CD4-positive, alpha-beta T cell treated with Interleukin-17A for 4 hours (primary cell): ENCODE data around the gene CPVL.

Source experiments
- DNase-seq: peaks from one replicate; pipeline ENCODE4 v3.0.0-alpha.2; 2020; ENCODE audit warnings: mixed read lengths

CPVL gene

DNA sequence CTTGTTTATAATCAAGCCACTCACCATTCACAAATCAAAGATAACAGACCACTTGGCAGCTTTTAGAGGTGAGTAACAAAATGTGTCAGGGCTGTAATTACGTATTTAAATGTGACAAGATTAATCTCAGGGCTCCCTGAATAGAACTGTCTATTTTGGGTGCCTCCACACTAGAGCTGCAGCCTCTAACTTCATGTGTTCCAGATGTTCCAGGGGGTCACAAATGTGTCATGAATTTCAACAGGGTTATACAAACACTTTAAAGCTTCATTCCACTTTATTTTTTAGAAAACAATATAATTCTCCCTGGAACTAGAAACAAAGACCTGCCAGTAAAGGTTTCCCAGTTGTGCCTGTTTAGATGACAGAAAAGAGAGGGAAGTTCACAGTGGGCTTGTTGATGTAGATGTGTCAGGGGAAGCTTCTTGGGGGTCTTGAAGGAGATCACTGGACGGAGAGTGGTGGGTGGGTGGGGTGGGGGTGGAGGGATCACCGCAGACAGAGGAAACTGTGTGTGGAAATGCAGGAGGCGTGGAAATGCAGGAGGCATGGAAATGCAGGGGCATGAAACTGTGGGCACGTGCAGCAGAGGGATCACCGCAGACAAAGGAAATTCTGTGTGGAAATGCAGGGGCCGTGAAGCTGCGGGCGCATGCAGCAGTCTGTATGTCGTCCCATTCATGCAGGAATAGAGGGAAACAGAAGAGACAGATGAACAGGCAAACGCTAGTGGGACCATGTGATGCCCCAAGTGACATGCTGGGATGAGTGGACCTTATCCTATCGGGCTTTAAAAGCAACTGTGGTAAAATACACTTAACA lies 146.2 kb downstream of the CPVL start:
- DNase-seq: no peak

DNA sequence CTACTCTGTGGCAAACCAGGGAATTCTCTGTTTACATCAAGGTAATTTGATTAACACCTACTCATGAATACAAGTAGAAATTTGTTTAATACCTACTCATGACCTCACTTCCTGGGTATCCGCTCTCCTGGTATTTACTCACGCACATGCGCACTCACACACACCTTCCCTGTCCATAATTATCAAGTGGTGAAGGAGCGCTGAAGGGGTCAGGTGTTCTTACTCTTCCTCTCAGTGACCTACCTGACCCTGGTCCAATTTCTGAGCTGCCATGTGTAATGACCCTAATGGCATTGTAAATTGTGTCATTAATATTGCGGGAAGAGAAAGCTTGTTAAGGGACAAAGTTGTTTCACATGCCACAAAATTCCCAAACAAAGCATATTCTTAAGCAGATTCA lies 146.9 kb downstream of the CPVL start:
- DNase-seq: no peak

DNA sequence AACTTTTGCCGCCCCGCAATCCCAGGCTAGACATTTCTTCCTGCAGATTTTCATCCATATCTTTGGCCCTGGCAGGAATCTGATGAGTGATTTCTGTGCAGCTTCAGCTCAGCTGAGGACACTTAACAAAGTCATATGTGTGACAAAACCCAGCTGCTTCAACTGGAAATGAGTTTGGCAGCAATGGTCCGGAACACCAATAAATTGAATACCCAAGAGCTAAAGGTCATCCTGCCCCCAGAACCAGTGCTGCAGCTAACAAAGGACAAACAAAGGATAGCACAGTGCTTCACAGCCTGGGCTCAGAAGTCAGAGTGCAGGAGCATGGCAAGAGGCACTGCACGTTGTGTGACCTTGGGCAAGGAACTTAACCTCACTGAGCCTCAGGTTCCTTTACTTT lies 148.2 kb downstream of the CPVL start:
- DNase-seq: no peak

DNA sequence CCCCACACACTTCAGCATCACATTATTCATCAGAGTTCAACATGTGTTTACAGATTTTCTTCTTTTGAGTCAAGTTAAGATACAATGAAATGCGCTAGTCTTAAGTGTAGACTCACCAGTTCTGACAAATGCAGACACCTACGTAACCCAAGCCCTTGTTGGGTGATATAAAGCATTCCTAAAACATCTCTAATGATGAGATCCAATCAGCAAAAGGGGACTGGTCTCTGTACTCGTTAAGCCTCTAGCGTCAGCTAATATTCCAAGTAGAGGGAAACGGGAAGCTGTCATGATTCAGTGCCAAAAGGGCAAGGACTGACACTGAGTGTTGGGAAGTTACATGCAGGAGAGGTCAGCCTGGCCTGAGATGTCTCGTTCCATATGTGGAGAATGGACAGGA lies 149.5 kb downstream of the CPVL start:
- no peak for DNase-seq

DNA sequence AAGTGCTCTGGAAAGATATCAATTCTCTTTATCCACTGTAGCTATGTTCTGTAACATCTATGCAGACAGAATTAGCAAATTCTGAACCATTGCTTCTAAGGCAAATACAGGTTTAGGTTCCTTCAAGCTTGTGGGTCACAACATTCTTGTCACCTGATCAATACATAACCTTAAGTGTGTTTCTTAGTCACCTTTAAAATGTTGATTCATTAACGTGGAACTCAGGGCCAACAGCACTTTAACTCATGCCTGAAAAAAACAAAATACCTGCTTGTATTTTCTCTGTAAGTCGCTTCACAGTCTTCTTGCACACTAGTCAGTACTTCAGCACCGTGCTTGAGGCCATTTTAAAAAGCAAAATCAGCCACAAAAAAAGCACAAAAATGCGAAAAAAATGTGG lies 153.0 kb downstream of the CPVL start:
- no peak for DNase-seq

DNA sequence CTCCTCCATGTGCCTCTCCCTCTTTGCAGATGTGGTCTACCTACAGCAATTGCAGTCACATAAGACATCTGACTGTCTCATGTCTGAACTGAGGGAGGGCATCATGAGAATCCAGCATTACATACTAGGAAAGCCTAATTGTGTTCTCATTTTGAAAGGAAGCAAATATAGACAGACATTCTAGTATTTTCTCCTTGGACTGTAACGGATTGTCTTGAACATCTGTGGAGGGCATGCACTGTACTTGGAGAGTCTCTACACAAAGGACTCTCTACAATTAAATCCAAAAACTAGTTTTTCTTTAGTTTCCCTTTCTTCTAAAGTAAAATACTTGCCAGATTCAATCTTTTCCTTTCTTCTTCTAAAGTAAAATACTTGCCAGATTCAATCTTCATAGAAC lies 153.5 kb downstream of the CPVL start:
- DNase-seq: no peak

DNA sequence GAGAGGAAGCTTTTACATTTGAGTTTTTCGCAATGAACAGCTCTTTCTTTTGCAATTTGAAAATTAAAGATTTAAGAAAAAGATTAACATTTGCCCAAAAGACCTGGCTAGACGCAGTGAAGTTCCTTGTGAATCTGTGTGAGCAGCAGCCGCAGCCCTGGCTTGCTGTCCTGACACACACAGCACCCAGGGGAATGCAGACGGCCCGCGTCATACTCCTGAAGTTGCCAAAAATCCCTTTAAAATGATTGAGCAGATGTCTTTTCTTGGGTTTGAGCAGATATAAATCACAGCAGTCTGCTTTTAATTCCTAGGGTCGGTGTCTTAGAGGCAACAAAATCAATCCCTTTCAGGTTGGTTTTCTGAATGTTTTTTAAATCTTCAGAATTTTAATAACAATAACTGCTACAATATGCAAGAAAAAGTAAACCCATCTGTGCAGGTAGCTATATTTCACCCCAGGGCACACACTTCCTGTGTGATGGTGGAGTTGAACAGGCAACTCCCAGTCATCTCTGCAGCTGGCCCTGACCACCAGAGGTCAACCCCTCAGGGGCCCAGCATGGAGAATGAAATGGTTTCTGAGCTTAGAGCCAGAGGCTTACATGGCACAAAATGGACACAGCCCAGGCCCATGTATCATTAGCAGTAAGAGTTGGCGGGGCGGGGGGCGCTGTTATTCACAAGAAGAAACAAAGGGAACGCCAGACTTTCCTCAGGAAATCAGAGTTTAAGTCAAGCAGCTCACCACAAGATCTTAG lies 156.0 kb downstream of the CPVL start:
- no peak for DNase-seq

DNA sequence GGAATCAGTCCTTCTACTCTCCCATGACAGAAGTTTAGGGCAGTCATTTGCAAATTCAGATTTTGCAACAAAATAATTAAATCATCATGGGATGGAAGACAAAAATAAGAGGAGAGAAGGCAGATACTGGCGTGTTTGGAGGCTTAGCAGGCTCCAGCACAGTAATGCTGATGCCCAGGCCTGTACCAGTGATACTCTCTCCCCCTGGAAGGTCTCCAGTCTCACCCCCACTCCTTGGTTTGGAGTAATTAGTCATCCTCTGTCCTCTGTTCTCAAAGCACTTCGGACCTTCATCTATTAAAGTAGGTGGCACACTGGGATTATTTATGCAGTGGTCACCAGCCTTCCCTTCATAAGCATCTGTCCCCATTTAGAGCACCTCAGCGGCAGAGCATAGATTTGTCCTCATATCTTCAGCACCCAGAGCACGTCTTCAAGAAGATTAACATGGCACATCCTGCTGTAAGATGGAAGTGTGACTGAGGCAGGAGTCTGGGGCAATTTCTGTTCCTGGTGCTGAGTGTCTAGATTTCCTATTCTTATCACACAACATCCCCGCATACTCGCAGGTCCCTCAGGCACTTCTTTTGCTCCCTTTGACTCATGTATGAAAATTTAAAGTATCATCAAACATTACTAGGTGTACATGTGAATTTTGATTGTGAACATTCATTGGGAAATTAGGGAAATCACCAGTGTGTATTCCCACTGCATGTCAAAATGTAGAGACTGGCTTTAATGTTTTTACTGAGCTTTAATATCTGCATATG lies 156.9 kb downstream of the CPVL start:
- DNase-seq: no peak

DNA sequence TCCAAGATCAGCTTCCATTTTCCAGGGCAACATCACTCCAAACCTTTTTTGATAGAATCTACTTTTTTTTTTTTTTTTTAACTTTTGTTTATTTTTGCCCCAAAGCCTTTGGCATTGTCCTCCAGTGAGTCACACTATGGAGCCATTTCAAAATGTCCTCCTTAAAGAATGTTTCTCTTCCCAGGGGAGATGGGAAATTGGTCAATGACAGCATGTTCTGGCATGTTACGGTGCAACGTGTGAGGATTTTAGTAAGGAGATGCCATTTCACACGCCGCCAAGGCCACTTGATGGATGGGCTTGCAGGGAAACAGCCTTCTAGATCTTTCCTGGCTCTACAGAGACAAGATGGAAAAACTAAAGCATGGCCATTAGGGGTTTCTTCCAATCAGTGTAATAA lies 157.5 kb downstream of the CPVL start:
- no peak for DNase-seq

DNA sequence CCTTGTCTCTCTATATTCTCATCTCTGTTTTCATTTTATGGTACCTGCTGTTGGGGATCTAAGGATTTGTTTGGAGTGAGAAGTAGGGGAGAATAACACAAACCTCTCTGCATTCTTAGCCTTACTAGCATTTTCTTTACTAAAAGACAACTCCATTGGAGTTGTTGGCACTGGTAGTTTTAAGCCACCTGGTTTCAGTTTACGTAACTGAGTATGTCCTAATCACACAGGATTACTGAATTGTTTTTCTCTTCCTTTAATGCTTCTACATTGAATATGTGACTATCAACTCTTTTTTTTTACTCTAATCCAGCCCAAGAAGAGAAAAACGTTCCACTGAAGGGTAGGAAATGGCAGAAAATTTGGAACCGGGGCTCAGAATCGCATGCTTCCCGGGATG lies 158.2 kb downstream of the CPVL start:
- no peak for DNase-seq

DNA sequence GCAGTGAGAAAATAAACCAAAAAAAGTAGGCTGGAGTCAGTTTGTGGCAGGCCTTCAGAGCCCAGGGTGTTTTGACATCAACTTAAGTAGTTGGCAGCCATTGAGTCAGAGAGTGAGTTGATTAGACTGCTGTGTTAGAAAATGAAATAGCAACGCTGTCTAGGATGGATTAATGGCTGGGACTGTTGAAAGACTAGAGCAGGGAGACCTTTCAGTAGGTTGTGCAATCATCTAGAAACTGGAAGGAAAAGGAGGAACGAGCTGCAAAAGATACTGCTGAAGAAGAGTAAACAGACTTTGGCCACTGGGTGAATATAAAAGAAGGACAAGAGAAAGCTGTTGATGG lies 159.6 kb downstream of the CPVL start:
- no peak for DNase-seq

DNA sequence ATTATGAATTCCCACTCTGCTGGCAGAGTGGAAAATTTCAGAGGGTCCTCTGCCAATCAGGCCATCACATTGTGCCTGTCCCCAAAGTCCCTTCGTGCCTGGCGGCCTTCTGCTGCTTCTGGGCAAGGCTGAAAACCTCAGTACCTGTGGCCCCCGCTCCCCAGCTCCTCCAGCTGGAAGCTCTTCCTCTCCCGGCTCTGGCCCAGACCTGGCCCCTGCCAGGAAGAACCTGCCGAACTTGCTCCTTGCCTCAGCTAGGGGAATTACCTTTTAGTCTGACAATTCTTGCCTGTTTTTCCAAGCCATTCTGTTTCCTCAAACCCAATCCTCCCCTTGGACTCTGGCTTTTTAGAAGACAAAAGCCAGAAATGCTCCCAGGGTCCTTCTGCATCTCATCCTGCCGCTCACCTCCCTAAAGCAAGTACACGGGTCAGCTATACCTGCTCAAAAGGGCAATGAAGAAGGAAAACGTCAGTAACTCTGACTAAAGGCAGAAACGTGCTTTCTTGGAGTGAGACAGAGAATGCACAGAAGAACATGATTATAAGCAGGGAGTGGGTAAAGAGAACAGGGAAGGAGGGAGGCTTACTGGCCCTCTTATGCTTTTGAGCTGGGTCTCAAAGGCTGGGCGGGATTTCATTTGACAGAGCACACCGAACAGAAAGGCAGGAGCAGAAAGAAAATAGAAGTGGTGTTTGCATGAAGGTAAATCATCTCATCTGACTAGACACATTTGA lies 160.1 kb downstream of the CPVL start:
- no peak for DNase-seq

DNA sequence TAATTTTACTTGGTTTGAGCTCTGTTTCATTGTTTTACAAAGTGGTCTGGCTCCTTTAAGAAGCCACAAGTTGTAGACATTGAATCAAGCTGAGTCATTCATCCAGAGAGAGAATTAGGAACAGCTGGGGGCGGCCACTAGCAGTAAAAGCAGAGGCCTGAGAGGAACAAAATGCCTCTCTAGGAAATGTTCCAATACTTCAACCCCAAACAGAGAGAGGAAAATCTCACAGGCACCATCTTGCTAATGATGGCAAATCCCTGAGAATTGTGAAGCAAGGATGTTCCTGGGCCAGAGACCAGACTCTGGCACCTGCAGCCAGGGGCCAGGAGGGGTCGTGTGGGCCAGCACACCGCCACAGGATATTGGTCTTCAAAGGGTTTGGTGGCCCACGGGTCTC lies 161.7 kb downstream of the CPVL start:
- DNase-seq: no peak

DNA sequence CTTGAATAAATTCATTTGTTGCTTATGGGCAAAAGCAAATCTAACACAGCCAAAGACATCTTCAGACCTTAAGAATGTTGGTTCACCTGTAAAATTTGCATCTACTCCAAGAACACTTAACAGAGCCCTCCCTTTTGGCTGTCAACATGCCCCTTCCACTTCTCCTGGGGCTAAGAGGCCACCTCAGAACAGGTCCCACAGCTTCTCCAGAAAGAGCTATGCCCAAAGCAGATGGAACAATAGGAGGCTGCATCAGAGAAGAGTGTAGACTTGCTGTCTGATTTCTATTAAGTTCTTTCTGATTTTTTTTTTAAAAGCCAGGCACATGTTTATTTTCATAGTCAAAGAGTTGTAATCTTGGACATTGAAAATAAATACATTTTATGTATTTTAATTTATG lies 162.1 kb downstream of the CPVL start:
- no peak for DNase-seq

DNA sequence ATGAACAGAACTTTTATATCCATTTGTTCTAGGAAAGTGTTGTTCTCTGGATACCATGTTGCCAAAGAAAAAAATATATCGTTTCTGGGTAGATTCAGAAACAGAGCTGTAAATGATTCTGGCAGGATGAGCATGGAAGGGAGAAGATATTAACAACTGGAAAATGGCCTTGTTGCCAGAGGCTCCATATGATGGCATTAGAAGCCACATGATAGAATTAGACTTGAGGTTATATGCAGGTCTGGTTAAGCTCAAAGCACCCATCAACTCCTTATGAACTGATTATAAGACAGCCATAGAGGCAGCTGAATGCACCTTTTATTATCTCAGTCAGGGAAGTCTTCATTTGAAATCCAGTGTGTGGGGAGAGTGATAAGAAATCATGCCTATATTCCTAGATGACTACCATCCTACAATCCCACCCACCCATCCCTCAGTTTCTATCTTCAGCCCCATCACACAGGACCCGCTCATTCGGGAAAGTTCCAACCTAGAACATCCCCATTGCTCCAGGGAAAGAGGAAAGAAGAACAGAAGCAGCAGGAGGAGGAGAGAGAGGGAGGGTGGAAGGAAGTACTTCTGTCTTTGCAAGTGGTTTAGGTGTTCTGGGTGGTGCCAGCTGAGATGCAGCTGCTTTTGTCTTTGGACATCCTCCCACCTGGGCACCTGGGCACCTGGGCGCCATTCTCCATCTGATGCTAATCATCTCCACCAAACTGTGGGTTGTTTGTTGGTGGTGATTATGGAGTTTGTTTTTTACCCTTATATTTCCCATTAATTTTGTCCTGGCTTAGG lies 162.7 kb downstream of the CPVL start:
- no peak for DNase-seq

DNA sequence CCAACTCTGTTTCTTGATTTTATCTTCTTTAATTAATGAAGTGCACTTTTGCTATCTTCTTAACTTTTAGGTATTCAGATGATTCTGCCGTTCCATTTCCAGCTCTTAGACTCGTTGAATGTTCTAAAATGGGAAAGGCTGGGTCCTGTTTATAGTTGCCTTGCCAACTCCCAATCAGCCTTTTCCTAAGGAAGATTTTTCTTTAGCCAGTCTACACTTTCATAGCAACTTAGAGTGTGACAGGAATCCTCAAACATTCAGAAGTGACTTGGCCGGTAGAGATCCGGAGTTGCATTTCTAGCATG lies 165.2 kb downstream of the CPVL start:
- no peak for DNase-seq

DNA sequence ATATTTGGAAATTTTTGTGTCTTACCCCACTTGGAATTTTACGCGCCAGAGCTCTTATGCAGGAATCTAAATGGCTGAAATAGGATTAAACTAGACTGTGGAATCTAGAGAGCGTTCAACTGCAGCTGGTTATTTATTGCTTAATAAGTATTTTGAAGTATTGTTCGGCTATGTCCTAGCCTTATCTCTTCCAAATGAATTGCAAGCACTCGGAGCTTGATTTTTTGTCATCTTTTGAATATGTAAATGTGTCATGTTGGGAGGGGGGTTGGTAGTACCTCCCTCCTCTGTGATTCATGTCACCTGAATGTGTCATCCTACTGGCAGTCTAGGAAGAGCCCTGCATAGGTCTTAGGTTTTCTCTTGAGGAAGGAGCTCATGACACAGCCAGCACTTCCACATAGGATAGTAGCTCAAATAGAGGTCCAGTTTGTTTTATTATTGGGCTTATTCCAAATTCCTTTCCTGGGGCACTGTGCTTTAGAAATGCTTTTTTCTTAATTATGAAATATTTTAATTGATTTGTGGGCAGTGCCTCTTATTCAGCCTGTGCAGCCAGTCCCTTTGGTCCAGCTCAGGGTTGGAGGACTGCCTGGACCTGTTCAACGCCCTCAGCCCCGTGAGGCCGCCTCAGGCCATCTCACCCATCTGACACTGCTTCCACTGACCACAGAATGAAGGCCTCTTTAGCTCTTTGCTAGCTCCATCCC lies 165.7 kb downstream of the CPVL start:
- no peak for DNase-seq

DNA sequence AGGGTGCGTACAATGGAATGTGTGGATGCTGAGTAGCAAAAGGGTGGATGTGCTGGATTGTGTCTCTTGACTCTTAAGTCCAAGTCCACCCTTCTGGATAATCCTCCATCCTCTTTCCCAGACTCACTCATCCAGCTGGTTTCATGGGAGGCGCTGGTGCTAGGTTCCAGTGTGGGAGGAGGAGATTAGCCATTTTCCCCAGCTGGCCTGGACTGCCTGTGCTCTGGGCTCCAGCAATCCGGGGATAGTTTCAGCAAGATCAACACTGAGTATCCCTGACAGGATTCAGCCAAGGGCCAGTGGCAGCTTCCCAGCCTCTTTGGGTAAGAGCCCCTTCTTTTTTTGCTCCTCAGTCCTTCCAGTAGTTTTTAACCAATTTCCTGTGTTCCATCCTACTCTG lies 166.6 kb downstream of the CPVL start:
- DNase-seq: no peak

DNA sequence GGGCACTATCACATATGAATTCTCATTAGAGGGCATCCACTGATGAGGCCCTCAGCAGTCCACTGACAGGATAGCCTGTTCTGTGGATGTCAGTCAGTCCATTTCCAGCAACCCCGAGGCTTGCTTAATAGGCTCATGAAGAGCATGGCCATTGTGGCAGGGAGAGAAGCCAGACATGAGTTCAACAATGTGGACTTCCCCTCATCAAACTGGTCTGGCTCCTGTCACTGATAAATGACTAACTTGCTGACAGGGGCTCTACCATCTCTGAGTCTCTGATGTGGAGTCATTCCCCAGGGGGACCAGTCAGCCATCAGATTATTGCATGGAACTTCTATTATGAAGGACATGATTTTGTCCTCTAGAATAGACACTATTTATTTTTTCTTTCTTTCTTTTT lies 168.5 kb downstream of the CPVL start:
- no peak for DNase-seq

DNA sequence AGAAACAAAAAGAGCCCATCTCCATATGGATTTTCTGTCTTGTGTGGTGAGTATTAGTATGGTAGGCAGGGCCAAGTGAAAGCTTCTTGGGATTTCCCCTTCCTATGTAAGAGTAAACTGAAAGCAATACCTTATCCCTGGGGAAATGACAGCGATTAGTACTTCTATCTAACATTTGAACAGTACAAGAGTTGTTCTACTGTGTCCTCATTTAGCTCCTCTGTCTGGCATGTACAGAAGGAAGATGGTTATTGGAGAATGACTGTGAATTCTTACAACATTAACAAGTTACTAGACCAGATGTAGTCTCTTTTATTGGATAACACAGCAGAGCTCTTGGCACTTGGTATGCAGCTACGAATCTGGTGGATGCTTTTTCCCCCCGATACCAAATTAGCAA lies 170.3 kb downstream of the CPVL start:
- no peak for DNase-seq

DNA sequence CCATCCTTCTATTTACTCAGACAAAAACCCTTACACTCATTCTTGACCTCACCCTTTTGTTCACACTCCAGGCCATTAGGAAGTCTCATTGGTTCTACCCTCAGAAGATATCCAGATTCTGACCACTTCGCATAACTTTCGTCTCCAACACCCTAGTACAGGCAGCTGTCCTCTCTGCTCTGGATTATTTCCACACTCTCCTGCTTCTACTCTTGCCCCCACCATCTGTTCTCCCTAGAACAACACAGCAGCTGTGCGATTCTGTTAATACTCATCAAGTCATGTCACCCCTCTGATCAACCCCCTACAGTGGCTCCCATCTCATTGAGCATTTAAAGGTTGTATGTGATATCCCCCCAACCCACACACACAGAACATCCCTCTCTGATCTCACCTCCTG lies 172.7 kb downstream of the CPVL start:
- no peak for DNase-seq

DNA sequence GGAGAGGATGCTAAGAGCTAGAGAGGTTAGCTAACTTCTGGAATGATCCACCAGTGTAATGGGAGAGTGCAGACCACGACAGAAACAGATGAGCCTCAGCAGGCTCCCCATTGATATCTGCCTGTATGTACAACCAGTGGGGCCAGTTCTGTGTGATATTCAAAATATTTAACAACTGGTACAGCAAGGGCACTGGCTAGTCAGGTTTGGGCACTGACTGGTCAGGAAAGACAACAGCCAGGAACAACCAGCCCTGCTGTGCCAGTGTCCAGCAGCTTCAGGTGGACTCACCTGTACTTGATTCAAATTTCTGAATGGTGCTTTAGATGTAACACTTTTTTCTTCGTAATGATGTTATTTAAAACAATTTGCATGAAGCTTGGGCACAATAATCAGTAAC lies 182.3 kb downstream of the CPVL start:
- DNase-seq: no peak
